ENCODE data around the gene NRXN2.
A peak's percentile ranks its signal among the peaks of the same experiment; 100 is the strongest.

NRXN2 gene

DNA sequence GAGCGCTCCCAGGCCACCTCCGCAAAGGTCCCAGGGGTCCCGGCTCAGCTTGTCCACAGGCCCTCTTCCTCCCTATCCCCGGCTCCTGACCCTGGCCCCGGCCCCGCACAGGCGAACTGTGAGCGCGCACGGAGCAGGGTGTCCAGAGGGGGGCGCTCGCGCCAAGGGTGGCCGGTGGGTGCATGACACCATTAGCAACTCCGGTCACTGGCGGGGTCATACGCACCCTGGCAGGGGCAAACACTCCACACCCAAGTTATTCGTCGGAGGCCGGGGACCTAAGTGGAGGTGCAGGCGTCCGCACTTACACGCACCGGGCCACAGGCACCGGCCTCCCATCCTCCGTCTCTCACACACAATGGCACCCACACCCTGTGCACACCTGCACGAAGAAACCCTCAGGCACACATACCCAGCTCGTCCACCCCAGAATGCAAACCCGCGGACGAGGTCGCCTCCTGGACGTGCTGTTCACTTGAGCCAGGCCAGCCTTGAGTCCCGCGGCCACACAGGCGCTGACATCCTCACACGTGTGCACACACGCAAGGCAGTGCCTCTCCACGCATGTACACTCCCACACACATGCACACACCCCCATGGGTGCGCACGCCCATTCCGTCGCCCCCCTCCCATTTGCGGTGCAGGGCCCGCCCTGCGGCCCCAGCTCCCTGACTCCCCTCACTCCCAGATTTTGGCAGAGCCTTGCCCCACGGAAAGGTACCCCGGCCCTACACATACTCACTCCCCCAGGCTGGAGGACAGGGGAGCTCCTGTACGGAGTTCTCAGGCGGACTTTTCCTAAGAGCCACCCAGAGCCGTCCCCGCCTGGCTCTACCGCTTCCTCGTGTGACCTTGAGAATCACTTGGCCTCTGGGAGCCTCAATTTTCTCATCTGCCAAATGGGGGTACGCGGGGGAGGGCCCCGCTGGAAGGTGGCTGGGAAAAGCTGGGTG, 20.9 kb upstream of the NRXN2 start, which contains the start of gene RASGRP2:
RASGRP2 (minus strand) TSS at position 552 of the 953 bp plus-strand sequence. CDS start 1,276 bp downstream, outside the sequence.
- no peak within 1 kb of the TSS for H3K4me3 ChIP-seq (ENCODE audit: control insufficient read depth, low read depth, low read length)
- DNase-seq (ENCODE audit: low read depth), result peak; percentile 25
- TF ChIP-seq, protein P1, sequence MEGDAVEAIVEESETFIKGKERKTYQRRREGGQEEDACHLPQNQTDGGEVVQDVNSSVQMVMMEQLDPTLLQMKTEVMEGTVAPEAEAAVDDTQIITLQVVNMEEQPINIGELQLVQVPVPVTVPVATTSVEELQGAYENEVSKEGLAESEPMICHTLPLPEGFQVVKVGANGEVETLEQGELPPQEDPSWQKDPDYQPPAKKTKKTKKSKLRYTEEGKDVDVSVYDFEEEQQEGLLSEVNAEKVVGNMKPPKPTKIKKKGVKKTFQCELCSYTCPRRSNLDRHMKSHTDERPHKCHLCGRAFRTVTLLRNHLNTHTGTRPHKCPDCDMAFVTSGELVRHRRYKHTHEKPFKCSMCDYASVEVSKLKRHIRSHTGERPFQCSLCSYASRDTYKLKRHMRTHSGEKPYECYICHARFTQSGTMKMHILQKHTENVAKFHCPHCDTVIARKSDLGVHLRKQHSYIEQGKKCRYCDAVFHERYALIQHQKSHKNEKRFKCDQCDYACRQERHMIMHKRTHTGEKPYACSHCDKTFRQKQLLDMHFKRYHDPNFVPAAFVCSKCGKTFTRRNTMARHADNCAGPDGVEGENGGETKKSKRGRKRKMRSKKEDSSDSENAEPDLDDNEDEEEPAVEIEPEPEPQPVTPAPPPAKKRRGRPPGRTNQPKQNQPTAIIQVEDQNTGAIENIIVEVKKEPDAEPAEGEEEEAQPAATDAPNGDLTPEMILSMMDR (conservative IDR thresholded peaks at IDR 0.05; ENCODE audit: control insufficient read depth, insufficient read depth, low read depth, low read length), result peak; percentile 42

DNA sequence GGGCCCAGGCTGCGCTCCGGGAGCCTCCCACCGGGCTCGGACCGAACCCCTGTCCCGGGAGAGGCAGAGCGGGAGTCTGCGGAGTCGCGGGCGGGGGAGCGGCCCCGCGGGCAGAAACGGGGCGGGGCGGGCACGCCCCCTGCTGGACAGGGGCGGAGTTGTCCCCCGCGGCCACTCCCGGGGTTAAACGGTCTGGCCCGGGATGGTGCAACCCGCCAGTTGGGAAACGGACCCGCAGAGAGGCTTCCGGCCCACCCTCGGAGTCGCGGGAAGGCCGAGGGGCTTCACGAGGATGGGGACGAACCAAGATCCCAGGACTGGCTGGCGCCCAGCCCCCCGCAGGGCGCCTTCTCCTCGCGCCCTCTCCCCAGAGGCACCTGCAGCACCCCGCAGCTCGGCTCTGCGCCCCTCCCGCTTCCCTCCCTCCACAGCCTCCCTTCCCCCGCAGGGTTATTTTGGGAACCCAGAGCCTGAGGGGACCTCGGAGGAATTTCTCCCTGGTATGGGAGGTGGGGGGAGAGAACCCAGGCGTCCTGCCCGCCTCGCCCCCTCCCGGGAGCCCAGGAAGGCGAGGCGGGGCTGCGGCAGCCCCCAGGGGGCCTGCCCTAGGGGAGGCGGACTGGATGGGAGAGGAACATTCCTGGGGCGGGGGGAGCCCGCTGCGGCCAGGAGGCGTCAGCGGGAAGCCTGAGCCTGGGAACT, 20.0 kb upstream of the NRXN2 start:
- TF ChIP-seq, protein P1 (conservative IDR thresholded peaks at IDR 0.05; ENCODE audit: control insufficient read depth, insufficient read depth, low read depth, low read length), result peak; percentile 51
- H3K4me3 ChIP-seq (ENCODE audit: control insufficient read depth, low read depth, low read length), result peak overlapping the region; percentile 26
- DNase-seq (ENCODE audit: low read depth), result no peak

DNA sequence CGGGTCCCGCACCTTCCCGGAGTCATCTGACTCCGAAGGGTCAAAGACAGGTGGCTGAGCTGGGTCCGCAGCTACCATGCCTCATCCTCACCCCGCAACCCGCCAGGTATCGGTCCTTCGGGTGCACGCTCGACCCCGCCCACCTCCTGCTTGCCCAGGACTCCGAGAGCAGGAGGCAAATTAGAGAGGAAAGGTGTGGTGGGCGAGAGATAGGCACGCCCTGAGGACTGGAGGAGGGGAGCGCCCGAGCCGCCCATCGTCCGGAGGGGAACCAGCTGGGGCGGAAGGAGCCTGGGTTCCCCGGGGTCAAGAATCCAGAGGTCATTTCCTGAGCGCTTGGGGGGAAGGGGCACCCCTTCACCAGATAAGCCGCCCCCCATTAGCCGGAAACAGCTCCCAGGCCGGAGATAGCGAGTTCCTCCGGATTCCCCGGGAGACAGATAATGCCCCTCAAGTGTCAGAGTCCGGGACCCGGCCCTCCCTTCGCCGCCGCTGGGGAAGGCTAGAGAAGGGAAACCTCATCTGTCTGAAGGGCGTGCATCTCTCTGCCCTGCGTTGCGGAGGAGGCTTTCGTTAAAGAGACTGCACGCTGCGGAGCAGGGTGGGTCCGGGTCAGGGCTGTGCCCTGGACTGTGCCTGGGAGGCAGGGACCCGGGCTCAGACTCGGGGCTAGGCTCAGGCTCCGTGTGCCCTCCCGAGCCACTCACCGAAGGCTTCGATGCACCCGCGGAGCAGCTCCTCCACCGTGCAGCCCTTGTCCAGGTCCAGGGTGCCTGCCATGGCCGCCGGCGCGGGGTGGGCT, 19.3 kb upstream of the NRXN2 start:
- H3K4me3 ChIP-seq (ENCODE audit: control insufficient read depth, low read depth, low read length), result peak overlapping the region; percentile 26
- TF ChIP-seq, protein P1 (conservative IDR thresholded peaks at IDR 0.05; ENCODE audit: control insufficient read depth, insufficient read depth, low read depth, low read length), result no peak
- DNase-seq (ENCODE audit: low read depth), result no peak

DNA sequence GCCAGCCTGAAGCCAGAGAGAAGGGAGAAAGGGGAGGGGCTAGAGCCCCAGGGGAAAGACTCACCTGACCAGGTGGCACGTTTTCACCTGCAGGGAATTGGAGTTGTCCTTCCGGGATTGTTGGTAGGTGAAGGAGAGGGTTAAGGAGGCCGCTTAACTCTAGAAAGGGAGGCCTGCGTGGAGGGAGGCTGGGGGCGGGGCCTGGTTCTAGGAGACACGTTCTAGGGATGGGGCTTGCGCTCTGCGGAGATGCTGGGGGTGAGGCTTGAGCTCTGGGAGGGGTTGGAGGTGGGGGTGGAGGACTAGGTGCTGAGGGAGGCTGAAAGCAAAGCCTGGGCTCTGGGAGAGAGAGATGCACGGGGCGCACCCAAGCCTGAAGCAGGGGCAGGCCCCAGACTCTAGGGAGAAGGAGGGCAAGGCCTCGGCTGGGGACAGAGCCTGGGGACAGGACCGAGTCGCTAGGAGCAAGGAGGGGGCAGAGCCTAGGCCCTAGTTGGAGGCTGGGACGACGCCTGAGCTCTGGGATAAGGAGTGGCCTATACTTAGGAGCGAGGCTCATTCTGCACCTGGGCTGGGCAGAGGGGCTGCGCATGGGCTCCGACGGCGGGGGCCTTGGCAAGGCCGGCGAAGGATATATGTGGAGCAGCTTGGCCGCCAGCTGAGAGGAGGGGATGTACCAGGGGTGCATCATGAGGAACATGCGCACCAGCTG, 18.5 kb upstream of the NRXN2 start:
- DNase-seq (ENCODE audit: low read depth), result no peak
- TF ChIP-seq, protein P1 (conservative IDR thresholded peaks at IDR 0.05; ENCODE audit: control insufficient read depth, insufficient read depth, low read depth, low read length), result no peak
- no peak overlapping the region for H3K4me3 ChIP-seq (ENCODE audit: control insufficient read depth, low read depth, low read length)

DNA sequence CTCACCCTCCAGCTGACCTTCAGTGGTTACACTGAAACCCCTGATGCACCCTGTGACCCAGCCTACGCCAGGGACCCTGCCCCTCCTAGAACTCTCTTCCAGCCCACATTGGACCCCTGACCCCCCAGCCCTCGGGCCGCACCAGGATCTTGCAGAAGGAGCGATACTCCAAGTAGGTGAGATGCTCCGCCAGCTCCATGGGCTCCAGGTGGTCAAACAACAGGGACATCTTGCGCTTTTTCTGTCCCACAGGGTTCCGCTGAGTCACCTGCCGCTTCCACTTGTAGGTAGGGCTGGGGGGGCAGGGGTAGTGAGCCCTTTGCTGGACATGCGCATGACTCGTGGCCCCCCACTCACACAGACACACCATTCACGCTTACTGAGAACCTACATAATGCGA, 16.9 kb upstream of the NRXN2 start:
- H3K4me3 ChIP-seq (ENCODE audit: control insufficient read depth, low read depth, low read length), result no peak overlapping the region
- TF ChIP-seq, protein P1 (conservative IDR thresholded peaks at IDR 0.05; ENCODE audit: control insufficient read depth, insufficient read depth, low read depth, low read length), result no peak
- DNase-seq (ENCODE audit: low read depth), result no peak

Data from fibroblast of mammary gland (primary cell).